ENCODE measurements around the gene UBTD2. TPM values are rescaled to one million over a fixed set of nuclear protein-coding genes. Genes with fewer than 3 reads are reported as not detected.
A peak's percentile ranks its signal among the peaks of the same experiment; 100 is the strongest.

The UBTD2 gene
- total and polyA plus RNA-seq, 11 donors, result 5.0 to 13.3 (median 9.7) TPM

DNA sequence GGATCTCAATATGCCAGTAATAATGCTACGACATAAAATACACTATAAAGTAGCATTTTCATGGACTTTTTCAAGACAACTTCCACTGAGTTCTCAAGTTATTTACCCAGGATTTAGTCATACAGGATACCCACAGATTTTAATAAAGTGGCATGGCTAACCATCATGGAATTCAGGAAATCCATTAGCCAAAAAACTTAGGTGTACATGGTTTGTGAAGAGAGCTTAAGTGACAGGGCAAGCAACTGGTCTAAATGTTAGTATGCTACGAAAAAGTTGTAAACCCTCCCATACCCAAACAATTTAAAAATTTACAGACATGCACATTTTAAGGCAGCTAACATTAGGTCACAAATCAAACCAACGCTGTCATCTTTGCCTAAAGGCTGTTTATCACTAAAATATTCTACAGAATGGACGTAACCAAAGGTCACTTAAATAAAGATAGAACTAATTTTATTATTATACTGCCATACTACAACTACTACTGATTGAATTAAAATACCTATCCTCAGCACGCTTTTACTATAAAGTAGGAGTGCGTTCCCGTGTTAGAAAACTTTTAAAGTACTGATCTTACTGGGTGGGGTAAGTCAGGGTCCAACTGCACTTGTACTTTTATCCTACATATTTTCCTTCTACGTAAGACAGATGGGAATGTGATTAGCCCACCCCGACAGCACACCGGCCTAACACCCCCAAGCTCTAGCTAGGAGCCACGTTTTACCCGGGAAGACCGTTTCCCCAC, 1.1 kb downstream of the UBTD2 start:
- 10 to 14% (median 13%) methylated on average over 13 of the region's 13 CpGs for WGBS, 4 donors
- no peak for TF ChIP-seq POLR2A (IDR thresholded peaks at IDR 0.05)
- TF ChIP-seq, protein P1, sequence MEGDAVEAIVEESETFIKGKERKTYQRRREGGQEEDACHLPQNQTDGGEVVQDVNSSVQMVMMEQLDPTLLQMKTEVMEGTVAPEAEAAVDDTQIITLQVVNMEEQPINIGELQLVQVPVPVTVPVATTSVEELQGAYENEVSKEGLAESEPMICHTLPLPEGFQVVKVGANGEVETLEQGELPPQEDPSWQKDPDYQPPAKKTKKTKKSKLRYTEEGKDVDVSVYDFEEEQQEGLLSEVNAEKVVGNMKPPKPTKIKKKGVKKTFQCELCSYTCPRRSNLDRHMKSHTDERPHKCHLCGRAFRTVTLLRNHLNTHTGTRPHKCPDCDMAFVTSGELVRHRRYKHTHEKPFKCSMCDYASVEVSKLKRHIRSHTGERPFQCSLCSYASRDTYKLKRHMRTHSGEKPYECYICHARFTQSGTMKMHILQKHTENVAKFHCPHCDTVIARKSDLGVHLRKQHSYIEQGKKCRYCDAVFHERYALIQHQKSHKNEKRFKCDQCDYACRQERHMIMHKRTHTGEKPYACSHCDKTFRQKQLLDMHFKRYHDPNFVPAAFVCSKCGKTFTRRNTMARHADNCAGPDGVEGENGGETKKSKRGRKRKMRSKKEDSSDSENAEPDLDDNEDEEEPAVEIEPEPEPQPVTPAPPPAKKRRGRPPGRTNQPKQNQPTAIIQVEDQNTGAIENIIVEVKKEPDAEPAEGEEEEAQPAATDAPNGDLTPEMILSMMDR (IDR thresholded peaks at IDR 0.05), result no peak

DNA sequence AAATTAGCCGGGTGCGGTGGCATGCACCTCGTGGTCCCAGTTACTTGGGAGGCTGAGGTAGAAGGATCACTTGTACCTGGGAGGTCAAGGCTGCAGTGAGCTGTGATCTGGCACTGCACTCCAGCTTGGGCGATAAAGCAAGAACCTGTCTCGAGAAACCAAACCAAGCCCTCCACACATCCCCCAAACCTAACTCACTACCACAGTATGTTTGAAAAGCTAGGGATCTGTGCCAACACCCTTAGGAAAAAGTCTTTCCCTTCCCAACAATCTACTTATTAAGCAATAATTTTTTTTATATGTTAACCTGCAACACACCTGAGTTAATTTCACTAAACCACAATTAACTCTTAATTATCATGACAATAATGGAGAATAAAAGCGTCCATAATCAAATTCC, 2.2 kb downstream of the UBTD2 start:
- no peak for TF ChIP-seq POLR2A (IDR thresholded peaks at IDR 0.05)
- TF ChIP-seq, protein P1 (IDR thresholded peaks at IDR 0.05), result no peak
- intact Hi-C loops (cut with DNase I), result loop anchor here in 7 of 10 donors (5.0 to 10.0 kb wide), 8 partner anchors 94 to 367 kb away; partner anchors contain the start of genes STK10 (in 3 of the 7) and SH3PXD2B (in 2 of the 7)
- Histone ChIP-seq H3K27me3 (no peaks in the 10 kb centered on the region), H3K9me3 (no peaks in the 10 kb centered on the region), H3K27ac (no peak overlapping the region), H3K4me1 (peaks cover 0 to 39% (median 25%) of the 10 kb centered on the region in 12 donors), H3K4me3 (peak overlapping the region in 3 of 12 donors; percentile 82 to 98 (median 95)), H3K36me3 (no peaks in the 10 kb centered on the region)
- 83 to 85% (median 85%) methylated on average over 6 of the region's 6 CpGs for WGBS, 4 donors
- ATAC-seq (no peak), DNase-seq (no peak)

More for the DNA sequence above, 1.1 kb downstream of the UBTD2 start:
- peak overlapping the region; percentile 58 to 98 (median 90) for H3K4me3 ChIP-seq
- ATAC-seq (no peak), DNase-seq (no peak)
- no peaks in the 10 kb centered on the region for H3K9me3 ChIP-seq
- no peaks in the 10 kb centered on the region for H3K27me3 ChIP-seq
- H3K36me3 ChIP-seq, result no peaks in the 10 kb centered on the region
- intact Hi-C loops (cut with DNase I), result loop anchor here in 7 of 10 donors (2.0 to 10.0 kb wide), 9 partner anchors 94 to 368 kb away; partner anchors contain the start of genes STK10 (in 5 of the 7) and SH3PXD2B (in 2 of the 7)
- H3K4me1 ChIP-seq, result peaks cover 0 to 39% (median 25%) of the 10 kb centered on the region in 12 donors
- peak overlapping the region in 11 of 12 donors; percentile 87 to 96 (median 92) for H3K27ac ChIP-seq

GRCh38 chr5:172280929-172281328, 2.6 kb downstream of the UBTD2 start:
- peaks cover 0 to 43% (median 25%) of the 10 kb centered on the region in 12 donors for H3K4me1 ChIP-seq
- ATAC-seq (no peak), DNase-seq (no peak)
- no peak overlapping the region for H3K27ac ChIP-seq
- no peaks in the 10 kb centered on the region for H3K27me3 ChIP-seq
- TF ChIP-seq, protein P1 (IDR thresholded peaks at IDR 0.05), result no peak
- no peak for TF ChIP-seq POLR2A (IDR thresholded peaks at IDR 0.05)
- H3K9me3 ChIP-seq, result no peaks in the 10 kb centered on the region
- no peaks in the 10 kb centered on the region for H3K36me3 ChIP-seq
- intact Hi-C loops (cut with DNase I), result loop anchor here in 7 of 10 donors (5.0 to 10.0 kb wide), 8 partner anchors 94 to 366 kb away; partner anchors contain the start of genes STK10 (in 3 of the 7) and SH3PXD2B (in 2 of the 7)
- WGBS, 4 donors, result 67 to 76% (median 70%) methylated on average over 4 of the region's 4 CpGs
- H3K4me3 ChIP-seq, result no peak overlapping the region

- DNase-seq, result no peak
- intact Hi-C loops (cut with DNase I), result loop anchor here in 7 of 10 donors (5.0 to 10.0 kb wide), 8 partner anchors 93 to 366 kb away; partner anchors contain the start of genes STK10 (in 3 of the 7) and SH3PXD2B (in 2 of the 7)
- WGBS, 4 donors, result 93 to 96% (median 94%) methylated on average over 5 of the region's 5 CpGs
- Histone ChIP-seq H3K9me3 (no peaks in the 10 kb centered on the region), H3K36me3 (no peaks in the 10 kb centered on the region), H3K27ac (no peak overlapping the region), H3K4me1 (peaks cover 0 to 43% (median 24%) of the 10 kb centered on the region in 12 donors), H3K4me3 (no peak overlapping the region), H3K27me3 (no peaks in the 10 kb centered on the region)
- no peak for ATAC-seq
- TF ChIP-seq, protein P1 (IDR thresholded peaks at IDR 0.05), result no peak
- no peak for TF ChIP-seq POLR2A (IDR thresholded peaks at IDR 0.05)
Observed at GRCh38 chr5:172280317-172280716, 3.2 kb downstream of the UBTD2 start.

All from heart left ventricle (tissue), 16 donors.